Suprapubic skin (tissue), 4 donors: ENCODE measurements around the gene SPP1. TPM values are rescaled to one million over a fixed set of nuclear protein-coding genes. Genes with fewer than 3 reads are reported as not detected.

Source experiments
- DNase-seq, 2 donors: peaks; one replicate each; pipeline ENCODE4 v3.0.0-alpha.2; 2019; ENCODE audit warnings: low spot score in 2 of 2
- H3K27ac ChIP-seq: fragments of 200-600 bp; sonication (generic); one replicate; pipeline ENCODE4 v1.5.1; 2019
- H3K27me3 ChIP-seq: fragments of 200-600 bp; sonication (generic); one replicate; pipeline ENCODE4 v1.5.1; 2019
- H3K36me3 ChIP-seq: fragments of 200-600 bp; sonication (generic); one replicate; pipeline ENCODE4 v1.5.1; 2019
- H3K4me1 ChIP-seq: fragments of 200-600 bp; sonication (generic); one replicate; pipeline ENCODE4 v1.5.1; 2019
- H3K4me3 ChIP-seq: fragments of 200-600 bp; sonication (generic); one replicate; pipeline ENCODE4 v1.5.1; 2019; ENCODE audit warnings: mild to moderate bottlenecking
- H3K9me3 ChIP-seq: fragments of 200-600 bp; sonication (generic); one replicate; pipeline ENCODE4 v1.5.1; 2019
- EP300 ChIP-seq: sonication (generic); formaldehyde crosslinking; IDR thresholded peaks from one replicate; pipeline ENCODE4 v1.6.1; 2017; ENCODE audit warnings: antibody characterized with exemption
- POLR2A ChIP-seq, 2 donors: fragments of 450-650 bp; IDR thresholded peaks; one replicate each; pipeline ENCODE4 v1.6.1; 2017; ENCODE audit warnings: antibody characterized with exemption in 2 of 2, mild to moderate bottlenecking in 2 of 2, moderate library complexity in 2 of 2
- POLR2AphosphoS5 ChIP-seq, 3 donors: sonication (generic); formaldehyde crosslinking; IDR thresholded peaks; one replicate each; pipeline ENCODE4 v1.6.1; 2017; ENCODE audit warnings: antibody characterized with exemption in 3 of 3
- WGBS: methylation state at CpG from one replicate; pipeline ENCODE4 v1.1.5; 2018; 5-methylcytosine and 5-hydroxymethylcytosine counted together
- total RNA-seq, 4 donors: library from RNA; depleted of rRNA; stranded (reverse); fragments of >200 nt; gene quantifications; one replicate each; pipeline ENCODE4 v1.1.0, GENCODE V29; 2016
- TF ChIP-seq, protein P1 (sequence below), 2 donors: fragments of 200-600 bp in 1 of 2; fragments of 450-650 bp in 1 of 2; sonication (generic) in 1 of 2; IDR thresholded peaks; one replicate each; pipeline ENCODE4 v1.5.1; 2016 to 2019; ENCODE audit warnings: antibody characterized with exemption in 2 of 2, mild to moderate bottlenecking in 1 of 2, moderate library complexity in 1 of 2

SPP1 gene
- total RNA-seq, 4 donors from 2014 or later = 2.0 to 11.3 (median 2.9) TPM; not detected in 1

DNA sequence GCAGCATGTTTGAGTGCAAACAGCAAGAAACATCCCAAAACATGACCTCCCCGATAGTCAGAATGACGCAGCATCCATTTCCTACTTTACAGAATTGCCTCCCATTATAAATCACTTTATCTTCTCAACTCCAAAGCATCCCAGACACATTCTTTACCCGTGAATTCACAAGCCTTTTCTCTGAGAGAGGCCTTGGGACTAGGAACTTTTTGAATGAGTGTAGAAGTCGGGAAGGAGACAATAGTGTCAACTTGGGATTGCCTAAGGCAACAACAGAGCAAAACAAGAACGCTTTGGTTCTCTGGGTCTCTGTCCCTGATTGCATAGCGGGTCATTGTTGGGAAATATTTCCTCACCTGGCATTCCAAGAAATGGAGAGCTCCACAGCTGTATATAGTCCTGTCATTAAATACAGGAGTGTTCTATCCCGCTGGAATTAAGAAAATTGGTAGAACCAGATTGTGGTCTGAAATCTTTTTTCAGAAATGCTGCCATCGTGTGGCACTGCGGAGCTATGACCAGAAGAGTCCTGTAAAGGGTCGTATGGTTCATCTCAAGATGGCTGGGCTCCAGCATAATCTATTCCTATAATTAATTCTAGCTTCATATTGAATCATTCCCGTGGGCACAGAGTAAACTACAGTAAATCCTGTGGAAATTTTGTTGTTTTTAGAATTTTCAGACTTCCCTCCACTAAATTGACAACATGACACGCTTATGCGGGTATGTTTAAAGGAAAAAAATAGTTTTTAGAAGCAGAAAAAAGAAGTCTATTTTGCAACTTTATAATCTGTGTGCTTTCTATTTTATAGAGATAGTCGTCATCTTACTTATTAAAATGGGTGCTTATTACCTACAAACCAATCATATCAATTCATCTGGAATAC, 2.0 kb upstream of the SPP1 start:
- no peak overlapping the region for H3K27ac ChIP-seq

DNA sequence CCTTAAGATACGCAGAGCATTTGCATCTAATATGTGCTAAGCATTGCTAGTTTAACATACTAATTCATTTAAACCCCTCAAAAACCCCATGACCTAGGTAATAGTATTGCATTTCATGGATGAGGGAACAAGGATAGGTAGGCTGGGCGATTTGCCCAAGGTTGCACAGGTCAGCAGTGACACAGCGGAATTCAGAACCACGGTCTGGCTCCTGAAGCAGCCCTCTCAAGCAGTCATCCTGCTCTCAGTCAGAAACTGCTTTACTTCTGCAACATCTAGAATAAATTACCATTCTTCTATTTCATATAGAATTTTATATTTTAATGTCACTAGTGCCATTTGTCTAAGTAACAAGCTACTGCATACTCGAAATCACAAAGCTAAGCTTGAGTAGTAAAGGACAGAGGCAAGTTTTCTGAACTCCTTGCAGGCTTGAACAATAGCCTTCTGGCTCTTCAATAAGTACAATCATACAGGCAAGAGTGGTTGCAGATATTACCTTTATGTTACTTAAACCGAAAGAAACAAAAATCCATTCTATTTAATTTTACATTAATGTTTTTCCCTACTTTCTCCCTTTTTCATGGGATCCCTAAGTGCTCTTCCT, 555 bp upstream of the SPP1 start:
- no peak for DNase-seq
- H3K4me3 ChIP-seq = no peak overlapping the region

More for the DNA sequence above, 2.0 kb upstream of the SPP1 start:
- H3K36me3 ChIP-seq = no peaks in the 10 kb centered on the region
- DNase-seq = no peak
- H3K4me1 ChIP-seq = no peaks in the 10 kb centered on the region
- TF ChIP-seq EP300 = no peak
- TF ChIP-seq POLR2AphosphoS5 (IDR thresholded peaks at IDR 0.05) = no peak
- TF ChIP-seq POLR2A (IDR thresholded peaks at IDR 0.05) = no peak
- TF ChIP-seq, protein P1, sequence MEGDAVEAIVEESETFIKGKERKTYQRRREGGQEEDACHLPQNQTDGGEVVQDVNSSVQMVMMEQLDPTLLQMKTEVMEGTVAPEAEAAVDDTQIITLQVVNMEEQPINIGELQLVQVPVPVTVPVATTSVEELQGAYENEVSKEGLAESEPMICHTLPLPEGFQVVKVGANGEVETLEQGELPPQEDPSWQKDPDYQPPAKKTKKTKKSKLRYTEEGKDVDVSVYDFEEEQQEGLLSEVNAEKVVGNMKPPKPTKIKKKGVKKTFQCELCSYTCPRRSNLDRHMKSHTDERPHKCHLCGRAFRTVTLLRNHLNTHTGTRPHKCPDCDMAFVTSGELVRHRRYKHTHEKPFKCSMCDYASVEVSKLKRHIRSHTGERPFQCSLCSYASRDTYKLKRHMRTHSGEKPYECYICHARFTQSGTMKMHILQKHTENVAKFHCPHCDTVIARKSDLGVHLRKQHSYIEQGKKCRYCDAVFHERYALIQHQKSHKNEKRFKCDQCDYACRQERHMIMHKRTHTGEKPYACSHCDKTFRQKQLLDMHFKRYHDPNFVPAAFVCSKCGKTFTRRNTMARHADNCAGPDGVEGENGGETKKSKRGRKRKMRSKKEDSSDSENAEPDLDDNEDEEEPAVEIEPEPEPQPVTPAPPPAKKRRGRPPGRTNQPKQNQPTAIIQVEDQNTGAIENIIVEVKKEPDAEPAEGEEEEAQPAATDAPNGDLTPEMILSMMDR (IDR thresholded peaks at IDR 0.05) = peak; percentile 48 to 78
- H3K9me3 ChIP-seq = no peaks in the 10 kb centered on the region
- no peak overlapping the region for H3K4me3 ChIP-seq
- H3K27me3 ChIP-seq = peaks cover 8% of the 10 kb centered on the region
- whole genome bisulfite sequencing = 31% methylated on average over 14 of the region's 14 CpGs

DNA sequence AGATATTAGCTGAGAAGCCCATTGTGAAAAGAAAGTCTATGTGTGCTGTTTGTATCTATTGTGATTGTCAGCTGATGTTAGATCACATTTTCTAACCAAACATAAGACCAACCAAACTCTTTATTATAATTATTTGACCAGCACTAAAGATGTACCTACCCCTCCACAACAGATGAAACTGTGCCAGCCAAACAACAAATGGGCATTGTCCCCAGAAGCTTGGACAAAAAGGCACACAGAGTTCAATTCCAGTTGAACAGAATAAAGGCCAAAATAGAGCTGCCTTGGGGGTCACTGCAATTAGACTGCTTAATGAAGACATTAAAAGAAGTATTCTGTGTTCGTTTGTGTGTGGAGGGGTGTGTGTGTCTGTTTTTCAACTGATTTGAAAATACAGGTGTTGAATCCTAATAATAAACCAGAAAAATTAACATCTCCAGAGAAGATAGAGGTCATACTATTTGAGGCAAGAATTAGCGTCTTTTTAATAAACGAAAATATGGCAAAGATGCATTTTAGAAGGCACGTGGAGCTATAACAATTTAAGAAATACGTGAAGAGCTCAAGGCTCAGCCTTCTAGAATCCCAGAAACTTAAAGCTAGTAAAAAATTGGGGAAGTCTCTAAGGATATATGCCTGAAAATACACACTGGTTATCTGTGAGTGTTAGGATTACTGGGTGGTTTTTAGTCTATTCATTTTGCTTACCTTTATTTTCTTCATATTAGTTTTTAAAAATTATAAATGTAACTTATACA, 2.2 kb downstream of the SPP1 start:
- 84% methylated on average over 5 of the region's 5 CpGs for WGBS
- no peak for DNase-seq
- H3K4me3 ChIP-seq = no peak overlapping the region
- peaks cover 6% of the 10 kb centered on the region for H3K27me3 ChIP-seq
- no peak for TF ChIP-seq POLR2AphosphoS5 (IDR thresholded peaks at IDR 0.05)
- H3K36me3 ChIP-seq = no peaks in the 10 kb centered on the region
- no peaks in the 10 kb centered on the region for H3K4me1 ChIP-seq
- no peaks in the 10 kb centered on the region for H3K9me3 ChIP-seq
- H3K27ac ChIP-seq = no peak overlapping the region

More for the DNA sequence above, 555 bp upstream of the SPP1 start:
- Histone ChIP-seq H3K27me3 (peaks cover 6% of the 10 kb centered on the region), H3K9me3 (no peaks in the 10 kb centered on the region), H3K4me1 (no peaks in the 10 kb centered on the region), H3K27ac (no peak overlapping the region), H3K36me3 (no peaks in the 10 kb centered on the region)
- 69% methylated on average over 6 of the region's 6 CpGs for WGBS
- TF ChIP-seq EP300 (no peak), POLR2A (IDR thresholded peaks at IDR 0.05) (no peak), POLR2AphosphoS5 (IDR thresholded peaks at IDR 0.05) (no peak)
- TF ChIP-seq, protein P1 (IDR thresholded peaks at IDR 0.05) = no peak

DNA sequence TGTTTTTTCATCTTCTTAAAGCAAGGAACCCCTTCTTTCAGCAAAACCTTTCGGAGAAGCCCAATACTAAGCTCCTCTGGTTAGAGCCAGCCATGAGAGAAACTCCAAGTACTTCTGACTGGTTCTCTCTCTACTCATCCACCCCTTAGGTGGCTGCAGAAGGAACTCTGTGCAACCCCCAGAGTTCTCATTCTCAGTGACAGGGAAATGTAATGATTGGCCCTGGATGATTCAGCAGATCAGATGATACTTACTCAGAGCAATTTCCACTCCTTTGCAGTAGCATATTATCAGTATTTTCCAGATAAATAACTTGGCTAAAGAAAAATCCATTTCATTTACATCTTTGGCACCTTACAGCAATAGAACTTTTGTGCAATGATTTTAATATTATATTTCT, 3.2 kb downstream of the SPP1 start:
- H3K36me3 ChIP-seq = no peaks in the 10 kb centered on the region
- peaks cover 6% of the 10 kb centered on the region for H3K27me3 ChIP-seq
- H3K4me3 ChIP-seq = no peak overlapping the region
- WGBS = 100% methylated on average over 1 of the region's 1 CpG
- H3K9me3 ChIP-seq = no peaks in the 10 kb centered on the region
- no peaks in the 10 kb centered on the region for H3K4me1 ChIP-seq
- no peak overlapping the region for H3K27ac ChIP-seq
- TF ChIP-seq, protein P1 (IDR thresholded peaks at IDR 0.05) = no peak
- TF ChIP-seq EP300 (no peak), POLR2A (IDR thresholded peaks at IDR 0.05) (no peak), POLR2AphosphoS5 (IDR thresholded peaks at IDR 0.05) (no peak)
- DNase-seq = no peak

DNA sequence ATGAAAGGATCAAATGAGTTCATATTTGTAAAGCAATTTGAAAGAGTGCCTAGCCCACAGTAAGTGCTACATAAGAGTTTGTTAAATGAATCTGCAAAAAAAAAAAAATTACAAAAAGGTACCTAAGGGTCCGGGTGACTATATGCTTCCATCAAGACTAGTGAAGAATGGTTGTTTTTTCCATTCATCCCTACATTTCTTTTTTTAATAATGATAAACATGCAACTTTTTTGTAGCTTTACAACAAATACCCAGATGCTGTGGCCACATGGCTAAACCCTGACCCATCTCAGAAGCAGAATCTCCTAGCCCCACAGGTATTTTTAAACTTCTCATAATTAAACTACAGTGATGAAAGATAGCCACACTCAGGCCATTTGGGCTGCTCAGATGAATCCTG, 4.3 kb downstream of the SPP1 start:
- DNase-seq = no peak
- Histone ChIP-seq H3K36me3 (no peaks in the 10 kb centered on the region), H3K4me1 (no peaks in the 10 kb centered on the region), H3K9me3 (no peaks in the 10 kb centered on the region), H3K27me3 (peaks cover 6% of the 10 kb centered on the region), H3K4me3 (no peak overlapping the region), H3K27ac (no peak overlapping the region)
- WGBS = 93% methylated on average over 1 of the region's 1 CpG
- TF ChIP-seq EP300 = no peak
- no peak for TF ChIP-seq POLR2AphosphoS5 (IDR thresholded peaks at IDR 0.05)
- TF ChIP-seq POLR2A (IDR thresholded peaks at IDR 0.05) = no peak
- TF ChIP-seq, protein P1 (IDR thresholded peaks at IDR 0.05) = no peak
